ENCODE data around the gene PRRT1B. TPM values are rescaled to one million over a fixed set of nuclear protein-coding genes. Genes with fewer than 3 reads are reported as not detected.
A peak's percentile ranks its signal among the peaks of the same experiment; 100 is the strongest.

PRRT1B gene
- total and polyA plus RNA-seq, 2 experiments from 2014 or later, result 0.24 TPM; not detected in 1

DNA sequence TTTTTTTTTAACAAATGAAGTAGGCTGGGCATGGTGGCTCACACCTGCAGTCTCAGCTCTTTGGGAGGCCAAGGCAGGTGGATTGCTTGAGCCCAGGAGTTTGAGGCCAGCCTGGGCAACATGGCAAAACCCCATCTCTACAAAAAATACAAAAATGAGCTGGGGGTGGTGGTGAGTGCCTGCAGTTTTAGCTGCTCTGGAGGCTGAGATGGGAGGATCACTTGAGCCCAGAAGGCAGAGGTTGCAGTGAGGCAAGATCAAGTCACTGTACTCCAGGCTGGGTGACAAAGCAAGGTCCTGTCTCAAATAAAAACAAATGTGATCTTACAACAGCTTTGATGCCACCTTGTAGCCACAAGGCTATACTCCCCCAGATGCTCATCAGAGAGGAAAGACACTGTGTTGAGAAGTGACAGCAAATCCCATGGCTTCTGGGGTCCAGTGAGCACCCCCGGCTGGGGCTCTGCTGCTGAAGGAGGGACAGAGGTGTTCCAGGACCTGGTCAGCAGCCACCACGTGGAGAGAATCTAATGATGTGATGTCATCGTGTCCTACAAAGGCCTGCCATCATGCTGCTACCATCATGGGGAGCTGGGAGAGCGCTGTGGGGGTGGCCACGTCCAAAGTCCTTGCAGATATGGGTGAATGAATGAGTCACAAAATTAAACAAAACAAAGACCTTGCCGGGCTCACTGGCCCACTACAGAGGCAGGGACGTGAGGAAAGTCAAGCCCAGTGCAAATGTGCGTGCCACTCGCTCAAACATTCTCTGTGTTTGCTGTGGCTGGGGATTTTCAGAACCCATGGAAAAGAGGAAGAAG lies 60.7 kb downstream of the PRRT1B start (continued):
- TF ChIP-seq, protein P1, sequence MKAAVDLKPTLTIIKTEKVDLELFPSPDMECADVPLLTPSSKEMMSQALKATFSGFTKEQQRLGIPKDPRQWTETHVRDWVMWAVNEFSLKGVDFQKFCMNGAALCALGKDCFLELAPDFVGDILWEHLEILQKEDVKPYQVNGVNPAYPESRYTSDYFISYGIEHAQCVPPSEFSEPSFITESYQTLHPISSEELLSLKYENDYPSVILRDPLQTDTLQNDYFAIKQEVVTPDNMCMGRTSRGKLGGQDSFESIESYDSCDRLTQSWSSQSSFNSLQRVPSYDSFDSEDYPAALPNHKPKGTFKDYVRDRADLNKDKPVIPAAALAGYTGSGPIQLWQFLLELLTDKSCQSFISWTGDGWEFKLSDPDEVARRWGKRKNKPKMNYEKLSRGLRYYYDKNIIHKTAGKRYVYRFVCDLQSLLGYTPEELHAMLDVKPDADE (IDR thresholded peaks at IDR 0.05), result no peak
- TF ChIP-seq NANOG (IDR thresholded peaks at IDR 0.05; ENCODE audit: borderline replicate concordance), result no peak
- TF ChIP-seq, protein P2, sequence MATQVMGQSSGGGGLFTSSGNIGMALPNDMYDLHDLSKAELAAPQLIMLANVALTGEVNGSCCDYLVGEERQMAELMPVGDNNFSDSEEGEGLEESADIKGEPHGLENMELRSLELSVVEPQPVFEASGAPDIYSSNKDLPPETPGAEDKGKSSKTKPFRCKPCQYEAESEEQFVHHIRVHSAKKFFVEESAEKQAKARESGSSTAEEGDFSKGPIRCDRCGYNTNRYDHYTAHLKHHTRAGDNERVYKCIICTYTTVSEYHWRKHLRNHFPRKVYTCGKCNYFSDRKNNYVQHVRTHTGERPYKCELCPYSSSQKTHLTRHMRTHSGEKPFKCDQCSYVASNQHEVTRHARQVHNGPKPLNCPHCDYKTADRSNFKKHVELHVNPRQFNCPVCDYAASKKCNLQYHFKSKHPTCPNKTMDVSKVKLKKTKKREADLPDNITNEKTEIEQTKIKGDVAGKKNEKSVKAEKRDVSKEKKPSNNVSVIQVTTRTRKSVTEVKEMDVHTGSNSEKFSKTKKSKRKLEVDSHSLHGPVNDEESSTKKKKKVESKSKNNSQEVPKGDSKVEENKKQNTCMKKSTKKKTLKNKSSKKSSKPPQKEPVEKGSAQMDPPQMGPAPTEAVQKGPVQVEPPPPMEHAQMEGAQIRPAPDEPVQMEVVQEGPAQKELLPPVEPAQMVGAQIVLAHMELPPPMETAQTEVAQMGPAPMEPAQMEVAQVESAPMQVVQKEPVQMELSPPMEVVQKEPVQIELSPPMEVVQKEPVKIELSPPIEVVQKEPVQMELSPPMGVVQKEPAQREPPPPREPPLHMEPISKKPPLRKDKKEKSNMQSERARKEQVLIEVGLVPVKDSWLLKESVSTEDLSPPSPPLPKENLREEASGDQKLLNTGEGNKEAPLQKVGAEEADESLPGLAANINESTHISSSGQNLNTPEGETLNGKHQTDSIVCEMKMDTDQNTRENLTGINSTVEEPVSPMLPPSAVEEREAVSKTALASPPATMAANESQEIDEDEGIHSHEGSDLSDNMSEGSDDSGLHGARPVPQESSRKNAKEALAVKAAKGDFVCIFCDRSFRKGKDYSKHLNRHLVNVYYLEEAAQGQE (IDR thresholded peaks at IDR 0.05; ENCODE audit: unreplicated experiment), result no peak
- TF ChIP-seq ZNF331 (CRISPR knock-in tag; IDR thresholded peaks at IDR 0.05; ENCODE audit: low read depth), result no peak

DNA sequence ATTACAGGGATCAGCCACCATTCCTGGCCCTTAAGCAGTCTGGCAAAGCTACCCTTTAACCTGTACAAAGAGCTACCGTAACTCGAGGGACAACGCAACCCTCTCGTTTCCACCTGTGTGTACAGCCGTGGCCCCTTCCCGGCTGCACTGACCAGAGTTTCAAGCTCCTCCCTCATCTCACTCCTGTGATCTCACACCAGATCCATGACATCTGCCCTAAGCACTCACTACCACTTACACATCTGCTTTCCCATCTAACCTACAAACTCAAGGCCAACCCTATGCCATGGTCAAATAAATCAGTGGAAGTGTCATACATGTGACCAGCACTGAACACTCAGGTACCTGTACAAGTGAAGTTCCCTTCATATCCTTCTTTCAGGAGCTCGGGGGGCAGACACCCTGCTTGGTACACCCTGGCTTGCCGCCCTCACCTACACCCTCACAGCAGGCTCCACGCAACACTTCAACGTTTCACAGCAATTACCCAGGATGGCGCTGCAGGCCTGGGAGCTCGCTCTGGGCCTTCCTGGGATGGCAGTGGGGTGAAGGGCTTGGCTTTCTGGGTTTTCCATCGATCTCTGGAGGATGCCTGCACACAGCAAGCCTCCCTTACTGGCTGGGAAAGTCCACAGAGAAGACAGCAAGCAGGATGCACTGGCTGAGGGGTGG lies 61.7 kb downstream of the PRRT1B start:
- H3K27ac Mint-ChIP-seq, result peak overlapping the region; percentile 33; the same call in 1 of the 2 replicates
- Histone ChIP-seq H3F3A (replicated peaks; ENCODE audit: low read depth) (peaks cover 5% of the 10 kb centered on the region; the same call in 1 of the 2 replicates), H3K4me3 (no peak overlapping the region), H3K27ac (ENCODE audit: low read depth) (no peak overlapping the region), H3K4me2 (no peak overlapping the region), H4K20me1 (replicated peaks; ENCODE audit: insufficient read depth) (no peaks in the 10 kb centered on the region), H3K27me3 (ENCODE audit: insufficient read depth) (no peaks in the 10 kb centered on the region), H2AFZ (no peak overlapping the region), H3K4me1 (ENCODE audit: insufficient read depth) (peaks cover 23% of the 10 kb centered on the region), H3K79me2 (replicated peaks; ENCODE audit: insufficient read depth) (no peaks in the 10 kb centered on the region), H3K9me2 (ENCODE audit: insufficient read depth) (no peaks in the 10 kb centered on the region), H3K36me3 (ENCODE audit: insufficient read depth) (no peaks in the 10 kb centered on the region)
- H3K4me1 Mint-ChIP-seq, result peaks cover 44% of the 10 kb centered on the region
- no peaks in the 10 kb centered on the region for H3K9me3 Mint-ChIP-seq
- DNase-seq (ENCODE audit: low spot score) (no peak), ATAC-seq (no peak)
- no peak overlapping the region for H3K4me3 Mint-ChIP-seq
- H3K27me3 Mint-ChIP-seq (ENCODE audit: insufficient read depth, low read depth, poor library complexity), result peaks cover 17% of the 10 kb centered on the region
- TF ChIP-seq, protein P3, sequence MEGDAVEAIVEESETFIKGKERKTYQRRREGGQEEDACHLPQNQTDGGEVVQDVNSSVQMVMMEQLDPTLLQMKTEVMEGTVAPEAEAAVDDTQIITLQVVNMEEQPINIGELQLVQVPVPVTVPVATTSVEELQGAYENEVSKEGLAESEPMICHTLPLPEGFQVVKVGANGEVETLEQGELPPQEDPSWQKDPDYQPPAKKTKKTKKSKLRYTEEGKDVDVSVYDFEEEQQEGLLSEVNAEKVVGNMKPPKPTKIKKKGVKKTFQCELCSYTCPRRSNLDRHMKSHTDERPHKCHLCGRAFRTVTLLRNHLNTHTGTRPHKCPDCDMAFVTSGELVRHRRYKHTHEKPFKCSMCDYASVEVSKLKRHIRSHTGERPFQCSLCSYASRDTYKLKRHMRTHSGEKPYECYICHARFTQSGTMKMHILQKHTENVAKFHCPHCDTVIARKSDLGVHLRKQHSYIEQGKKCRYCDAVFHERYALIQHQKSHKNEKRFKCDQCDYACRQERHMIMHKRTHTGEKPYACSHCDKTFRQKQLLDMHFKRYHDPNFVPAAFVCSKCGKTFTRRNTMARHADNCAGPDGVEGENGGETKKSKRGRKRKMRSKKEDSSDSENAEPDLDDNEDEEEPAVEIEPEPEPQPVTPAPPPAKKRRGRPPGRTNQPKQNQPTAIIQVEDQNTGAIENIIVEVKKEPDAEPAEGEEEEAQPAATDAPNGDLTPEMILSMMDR (conservative IDR thresholded peaks at IDR 0.05; ENCODE audit: low read depth in 2 of 2), result peak in 1 of 2 experiments; percentile 50; a peak in 2 of 4 replicates
- no peak for TF ChIP-seq EZH2 (IDR thresholded peaks at IDR 0.05; ENCODE audit: low read depth, unreplicated experiment)
- H3K36me3 Mint-ChIP-seq (ENCODE audit: low read depth), result peaks cover 7% of the 10 kb centered on the region; the same call in 2 of the 3 replicates

Data from GM23338 (cell line).